Loucy (cell line): ENCODE measurements around the gene KLHDC9.

ENCODE experiments used
- H2AFZ ChIP-seq: fragments of 200-600 bp; sonication (generic); 2 replicates; pipeline ENCODE4 v1.6.0; 2016; ENCODE audit warnings: antibody characterized with exemption, mild to moderate bottlenecking, low read length, moderate library complexity
- H3F3A ChIP-seq: fragments of 200-600 bp; 2 replicates; pipeline ENCODE4 v1.6.0; 2016; ENCODE audit warnings: antibody characterized with exemption, low read depth, mild to moderate bottlenecking
- H3K27me3 ChIP-seq: fragments of 200-600 bp; sonication (generic); 2 replicates; pipeline ENCODE4 v1.6.1; 2014; ENCODE audit warnings: low read length, mild to moderate bottlenecking; ENCODE audit not compliant: insufficient read depth, poor library complexity, severe bottlenecking
- H3K36me3 ChIP-seq: fragments of 200-600 bp; sonication (generic); 2 replicates; pipeline ENCODE4 v1.6.1; 2016; ENCODE audit warnings: low read length; ENCODE audit not compliant: insufficient read depth
- H3K4me1 ChIP-seq: fragments of 200-600 bp; sonication (generic); 2 replicates; pipeline ENCODE4 v1.5.1; 2014; ENCODE audit warnings: low read length, mild to moderate bottlenecking; ENCODE audit not compliant: insufficient read depth, poor library complexity, severe bottlenecking
- H3K4me2 ChIP-seq: fragments of 200-600 bp; sonication (generic); 2 replicates; pipeline ENCODE4 v1.6.0; 2014; ENCODE audit warnings: antibody characterized with exemption, low read length, low read depth, mild to moderate bottlenecking; ENCODE audit not compliant: poor library complexity, severe bottlenecking
- H3K4me3 ChIP-seq: fragments of 200-600 bp; sonication (generic); 2 replicates; pipeline ENCODE4 v1.5.1; 2014; ENCODE audit warnings: low read length, mild to moderate bottlenecking, mixed read lengths; ENCODE audit not compliant: poor library complexity, severe bottlenecking
- H3K79me2 ChIP-seq: fragments of 200-600 bp; sonication (generic); 2 replicates; pipeline ENCODE4 v1.6.1; 2014; ENCODE audit warnings: low read length; ENCODE audit not compliant: insufficient read depth
- H3K9ac ChIP-seq: fragments of 200-600 bp; sonication (generic); 2 replicates; pipeline ENCODE4 v1.6.0; 2014; ENCODE audit warnings: mild to moderate bottlenecking, low read depth, low read length, moderate library complexity; ENCODE audit not compliant: poor library complexity, severe bottlenecking
- H3K9me2 ChIP-seq: fragments of 200-600 bp; sonication (generic); replicated peaks from 2 replicates; pipeline ENCODE4 v1.6.1; 2016; ENCODE audit warnings: low read depth, low read length, mixed read lengths
- H3K9me3 ChIP-seq: fragments of 200-600 bp; sonication (generic); 2 replicates; pipeline ENCODE4 v1.6.1; 2014; ENCODE audit warnings: mild to moderate bottlenecking, antibody characterized with exemption, low read length, low read depth; ENCODE audit not compliant: insufficient read depth
- H4K20me1 ChIP-seq: fragments of 200-600 bp; sonication (generic); 2 replicates; pipeline ENCODE4 v1.6.0; 2014; ENCODE audit warnings: antibody characterized with exemption, low read length, mild to moderate bottlenecking; ENCODE audit not compliant: insufficient read depth, poor library complexity, severe bottlenecking
- EZH2phosphoT487 ChIP-seq: fragments of 200-600 bp; IDR thresholded peaks from 2 replicates; pipeline ENCODE4 v1.6.1; 2018; ENCODE audit warnings: antibody characterized with exemption, mild to moderate bottlenecking, moderate library complexity, borderline replicate concordance
- TF ChIP-seq, protein P1 (sequence below): fragments of 200-600 bp; sonication (generic); conservative IDR thresholded peaks from 2 replicates; pipeline ENCODE4 v1.5.1; 2014; ENCODE audit warnings: mild to moderate bottlenecking, antibody characterized with exemption, low read length

Gene KLHDC9

DNA sequence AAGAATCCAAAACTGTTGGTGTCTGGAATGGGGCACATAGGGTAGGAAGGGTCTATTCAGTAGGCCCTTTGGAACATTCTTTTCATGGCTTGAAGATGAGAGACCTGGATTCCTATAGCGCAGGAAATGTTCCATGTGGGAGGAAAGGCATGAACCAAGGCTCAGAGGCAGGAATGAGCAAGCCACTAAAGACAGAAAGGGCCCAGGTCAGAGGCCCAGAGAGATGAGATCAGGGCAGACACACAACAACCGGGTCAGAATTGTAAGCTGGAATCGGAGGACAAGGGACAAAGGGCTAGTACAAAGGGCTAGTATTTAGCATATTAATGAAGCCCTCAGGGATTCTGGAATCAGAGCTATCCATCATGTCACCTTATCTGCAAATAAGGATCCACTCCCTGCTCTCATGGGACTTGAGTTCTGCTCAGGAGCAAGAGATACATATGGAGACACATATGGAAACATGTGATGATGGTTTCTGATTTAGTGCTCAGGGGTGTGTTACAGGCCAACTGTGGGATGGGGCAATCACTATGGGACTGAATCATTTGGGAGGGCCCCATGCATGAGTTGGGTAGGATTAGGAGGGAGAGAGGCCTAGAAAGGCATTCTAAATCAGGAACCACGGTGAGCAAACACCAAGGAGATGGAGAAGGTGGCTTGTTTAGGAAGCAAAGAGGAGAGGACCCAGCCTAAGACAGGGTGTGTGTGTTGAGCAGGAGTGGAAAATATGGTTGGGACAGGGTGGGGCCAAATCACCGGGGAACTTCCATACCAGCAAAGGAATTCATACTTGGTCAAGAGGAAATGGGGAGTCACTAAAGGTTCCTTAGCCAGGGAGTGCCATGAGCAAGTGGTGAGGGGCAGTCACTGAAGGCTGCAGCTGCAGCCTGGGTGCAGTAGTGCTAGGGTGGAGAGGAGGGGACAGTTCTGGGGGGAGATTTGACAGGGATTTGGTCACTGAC, 17.4 kb upstream of the KLHDC9 start:
- Histone ChIP-seq H4K20me1 (no peaks in the 10 kb centered on the region), H3K36me3 (no peaks in the 10 kb centered on the region), H3K27me3 (no peaks in the 10 kb centered on the region), H2AFZ (no peak overlapping the region), H3F3A (no peaks in the 10 kb centered on the region), H3K79me2 (no peaks in the 10 kb centered on the region), H3K4me1 (no peaks in the 10 kb centered on the region), H3K9ac (no peak overlapping the region), H3K4me3 (no peak overlapping the region), H3K9me2 (no peaks in the 10 kb centered on the region), H3K4me2 (no peak overlapping the region), H3K9me3 (no peaks in the 10 kb centered on the region)
- TF ChIP-seq, protein P1, sequence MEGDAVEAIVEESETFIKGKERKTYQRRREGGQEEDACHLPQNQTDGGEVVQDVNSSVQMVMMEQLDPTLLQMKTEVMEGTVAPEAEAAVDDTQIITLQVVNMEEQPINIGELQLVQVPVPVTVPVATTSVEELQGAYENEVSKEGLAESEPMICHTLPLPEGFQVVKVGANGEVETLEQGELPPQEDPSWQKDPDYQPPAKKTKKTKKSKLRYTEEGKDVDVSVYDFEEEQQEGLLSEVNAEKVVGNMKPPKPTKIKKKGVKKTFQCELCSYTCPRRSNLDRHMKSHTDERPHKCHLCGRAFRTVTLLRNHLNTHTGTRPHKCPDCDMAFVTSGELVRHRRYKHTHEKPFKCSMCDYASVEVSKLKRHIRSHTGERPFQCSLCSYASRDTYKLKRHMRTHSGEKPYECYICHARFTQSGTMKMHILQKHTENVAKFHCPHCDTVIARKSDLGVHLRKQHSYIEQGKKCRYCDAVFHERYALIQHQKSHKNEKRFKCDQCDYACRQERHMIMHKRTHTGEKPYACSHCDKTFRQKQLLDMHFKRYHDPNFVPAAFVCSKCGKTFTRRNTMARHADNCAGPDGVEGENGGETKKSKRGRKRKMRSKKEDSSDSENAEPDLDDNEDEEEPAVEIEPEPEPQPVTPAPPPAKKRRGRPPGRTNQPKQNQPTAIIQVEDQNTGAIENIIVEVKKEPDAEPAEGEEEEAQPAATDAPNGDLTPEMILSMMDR = no peak
- TF ChIP-seq EZH2phosphoT487 = no peak

DNA sequence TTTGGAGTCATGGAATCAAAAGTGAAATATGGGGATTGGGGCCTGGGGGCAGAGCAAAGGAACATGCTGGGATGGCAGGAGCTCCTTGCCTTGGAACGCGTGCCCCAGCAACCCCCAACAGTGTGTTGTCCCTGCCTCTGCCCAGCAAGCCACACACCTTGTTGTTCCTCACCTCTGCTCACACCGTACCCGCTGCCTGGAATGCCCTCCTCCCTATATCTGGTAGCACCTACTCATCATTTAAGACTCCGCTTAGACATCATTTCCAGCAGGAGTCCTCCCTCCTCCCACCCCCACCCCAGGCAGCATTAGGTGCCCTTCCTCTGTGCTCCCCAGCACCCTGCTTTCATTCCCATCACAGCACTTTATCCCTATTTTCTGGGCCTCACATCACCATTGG, 16.6 kb upstream of the KLHDC9 start:
- no peaks in the 10 kb centered on the region for H4K20me1 ChIP-seq
- no peak overlapping the region for H3K4me3 ChIP-seq
- H3K4me1 ChIP-seq = no peaks in the 10 kb centered on the region
- no peaks in the 10 kb centered on the region for H3K9me3 ChIP-seq
- no peaks in the 10 kb centered on the region for H3F3A ChIP-seq
- no peaks in the 10 kb centered on the region for H3K79me2 ChIP-seq
- H3K9ac ChIP-seq = no peak overlapping the region
- H3K36me3 ChIP-seq = no peaks in the 10 kb centered on the region
- no peaks in the 10 kb centered on the region for H3K27me3 ChIP-seq
- TF ChIP-seq EZH2phosphoT487 = no peak
- TF ChIP-seq, protein P1 = no peak
- H3K9me2 ChIP-seq = no peaks in the 10 kb centered on the region
- no peak overlapping the region for H2AFZ ChIP-seq
- H3K4me2 ChIP-seq = no peak overlapping the region

DNA sequence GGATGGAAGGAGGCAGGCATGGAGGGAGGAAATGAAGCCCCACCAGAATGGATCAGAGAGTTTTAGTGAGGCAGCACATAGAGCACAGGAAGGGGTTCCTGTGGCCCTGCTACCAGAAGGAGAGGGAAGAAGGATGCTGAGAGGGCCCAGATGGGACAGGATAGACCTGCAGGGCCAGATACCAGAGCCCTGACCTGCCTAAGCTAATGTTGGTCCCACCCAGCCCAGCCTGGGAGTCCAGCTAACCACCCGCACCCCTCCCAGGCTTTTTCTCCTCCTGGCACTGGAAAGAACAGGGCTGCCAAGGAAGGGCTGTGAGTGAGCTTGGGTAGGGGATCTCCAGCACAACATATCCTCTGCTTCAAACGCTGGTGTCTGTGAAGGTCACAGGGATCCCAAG, 15.7 kb upstream of the KLHDC9 start:
- H3K9ac ChIP-seq = no peak overlapping the region
- no peak overlapping the region for H3K4me2 ChIP-seq

More for the DNA sequence above, 15.7 kb upstream of the KLHDC9 start:
- no peak overlapping the region for H2AFZ ChIP-seq
- no peaks in the 10 kb centered on the region for H3K79me2 ChIP-seq
- H3K9me3 ChIP-seq = no peaks in the 10 kb centered on the region
- no peaks in the 10 kb centered on the region for H3F3A ChIP-seq
- no peaks in the 10 kb centered on the region for H3K4me1 ChIP-seq
- H3K9me2 ChIP-seq = no peaks in the 10 kb centered on the region
- H3K27me3 ChIP-seq = no peaks in the 10 kb centered on the region
- H4K20me1 ChIP-seq = no peaks in the 10 kb centered on the region
- H3K36me3 ChIP-seq = no peaks in the 10 kb centered on the region
- TF ChIP-seq, protein P1 = no peak
- TF ChIP-seq EZH2phosphoT487 = no peak
- H3K4me3 ChIP-seq = no peak overlapping the region
